NCI-H146 treated with DMSO at 0.1 percent for 48 hours (cell line): Measurements from ENCODE around the gene ADGRB3.
"Not testable (repeated sequence)": the region's sequence is repeated elsewhere in the genome, so short reads cannot be mapped to it uniquely, and the experiment has no call there.

ENCODE experiments used
- DNase-seq: peaks from one replicate; lab custom pipeline; 2025; ENCODE audit not compliant: unreplicated experiment; lab: John Stamatoyannopoulos, UW

Gene ADGRB3

GRCh38 chr6:69105288-69105687 lies 470.2 kb downstream of the ADGRB3 start:
- DNase-seq: no peak

DNA sequence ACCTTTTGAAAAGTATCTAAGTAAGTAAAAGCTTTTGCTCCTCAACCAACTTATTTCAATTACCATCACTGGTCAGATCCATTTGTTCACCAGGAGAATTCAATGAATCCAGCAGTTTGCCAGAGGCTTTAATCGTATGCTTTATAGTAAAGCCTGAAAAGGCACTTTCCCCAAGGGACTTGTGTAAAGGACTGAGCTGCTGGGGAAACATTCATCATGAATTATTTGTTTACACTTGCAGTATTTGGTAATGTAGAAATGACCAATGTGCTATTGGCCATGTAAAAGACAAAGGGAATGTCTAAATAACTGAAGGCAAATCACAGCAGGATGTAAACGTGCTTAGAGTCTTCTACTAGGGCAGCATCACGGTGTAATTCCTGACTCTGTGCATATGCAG lies 471.4 kb downstream of the ADGRB3 start:
- no peak for DNase-seq

- no peak for DNase-seq
Measured at GRCh38 chr6:69111301-69111700, 476.2 kb downstream of the ADGRB3 start.

- no peak for DNase-seq
Measured at GRCh38 chr6:69116658-69117057, 481.6 kb downstream of the ADGRB3 start.

DNA sequence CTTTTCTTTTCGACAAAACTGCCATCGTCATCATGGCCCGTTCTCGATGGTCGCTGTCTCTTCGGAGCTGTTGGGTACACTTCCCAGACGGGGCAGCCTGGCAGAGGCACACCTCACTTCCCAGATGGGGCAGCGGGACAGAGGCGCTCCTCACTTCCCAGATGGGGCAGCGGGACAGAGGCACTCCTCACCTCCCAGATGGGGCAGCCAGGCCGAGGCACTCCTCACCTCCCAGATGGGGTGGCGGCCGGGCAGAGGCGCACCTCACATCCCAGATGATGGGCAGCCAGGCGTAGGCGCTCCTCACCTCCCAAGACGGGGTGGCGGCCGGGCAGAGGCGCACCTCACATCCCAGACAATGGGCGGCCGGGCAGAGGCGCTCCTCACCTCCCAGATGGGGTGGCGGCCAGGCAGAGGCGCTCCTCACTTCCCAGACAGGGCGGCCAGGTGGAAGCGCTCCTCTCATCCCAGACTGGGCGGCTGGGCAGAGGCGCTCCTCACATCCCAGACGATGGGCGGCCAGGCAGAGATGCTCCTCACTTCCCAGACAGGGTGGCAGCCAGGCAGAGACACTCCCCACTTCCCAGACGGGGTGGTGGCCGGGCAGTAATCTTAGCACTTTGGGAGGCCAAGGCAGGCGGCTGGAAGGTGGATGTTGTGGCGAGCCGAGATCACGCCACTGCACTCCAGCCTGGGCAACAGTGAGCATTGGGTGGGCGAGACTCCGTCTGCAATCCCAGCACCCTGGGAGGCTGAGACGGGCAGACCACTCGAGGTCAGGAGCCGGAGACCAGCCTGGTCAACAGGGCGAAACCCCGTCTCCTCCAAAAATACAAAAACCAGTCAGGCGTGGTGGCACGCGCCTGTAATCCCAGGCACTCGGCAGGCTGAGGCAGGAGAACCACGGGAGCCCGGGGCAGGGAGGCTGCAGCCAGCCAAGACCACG lies 486.7 kb downstream of the ADGRB3 start:
- not testable (repeated sequence) for DNase-seq

GRCh38 chr6:69122407-69122773 lies 487.3 kb downstream of the ADGRB3 start:
- DNase-seq: no peak

DNA sequence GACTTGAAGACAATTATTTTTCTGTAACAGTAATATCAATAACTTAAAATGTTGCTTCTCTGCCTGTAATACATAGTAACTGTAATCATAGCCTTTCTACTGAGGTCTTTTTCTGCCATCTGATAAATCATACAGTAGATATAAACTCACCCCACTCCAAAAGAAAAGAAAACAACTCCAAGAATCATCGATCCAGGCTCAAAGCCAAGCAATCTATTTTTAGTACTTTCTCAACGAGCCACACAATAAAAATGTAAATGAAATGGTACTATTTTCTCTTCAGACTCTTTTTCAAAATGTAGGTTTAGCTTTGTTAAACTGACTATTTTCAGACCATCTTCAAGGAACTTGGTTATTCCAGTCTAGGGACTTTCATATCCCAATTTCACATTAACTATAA lies 493.3 kb downstream of the ADGRB3 start:
- DNase-seq: no peak

DNA sequence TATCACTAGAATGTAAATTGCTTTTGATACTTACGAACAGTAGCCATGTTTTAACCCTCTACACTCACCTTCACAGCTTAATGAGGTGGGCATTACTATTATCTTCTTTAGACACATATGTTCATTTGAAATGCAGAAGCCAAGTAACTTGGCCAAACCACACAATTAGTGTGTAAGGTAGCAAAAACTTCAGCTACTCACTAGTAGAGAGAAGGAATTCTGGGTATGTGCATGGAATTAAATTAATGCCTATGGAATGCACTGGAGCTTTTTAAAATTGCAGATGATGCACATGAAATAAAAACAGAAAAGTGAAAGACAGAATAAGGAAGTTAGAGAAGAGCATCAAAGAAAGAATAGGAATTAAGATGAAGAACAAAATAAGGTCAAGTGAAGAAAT lies 494.0 kb downstream of the ADGRB3 start:
- no peak for DNase-seq

GRCh38 chr6:69135927-69136326 lies 500.8 kb downstream of the ADGRB3 start:
- no peak for DNase-seq

GRCh38 chr6:69138148-69138547 lies 503.1 kb downstream of the ADGRB3 start:
- DNase-seq: no peak

DNA sequence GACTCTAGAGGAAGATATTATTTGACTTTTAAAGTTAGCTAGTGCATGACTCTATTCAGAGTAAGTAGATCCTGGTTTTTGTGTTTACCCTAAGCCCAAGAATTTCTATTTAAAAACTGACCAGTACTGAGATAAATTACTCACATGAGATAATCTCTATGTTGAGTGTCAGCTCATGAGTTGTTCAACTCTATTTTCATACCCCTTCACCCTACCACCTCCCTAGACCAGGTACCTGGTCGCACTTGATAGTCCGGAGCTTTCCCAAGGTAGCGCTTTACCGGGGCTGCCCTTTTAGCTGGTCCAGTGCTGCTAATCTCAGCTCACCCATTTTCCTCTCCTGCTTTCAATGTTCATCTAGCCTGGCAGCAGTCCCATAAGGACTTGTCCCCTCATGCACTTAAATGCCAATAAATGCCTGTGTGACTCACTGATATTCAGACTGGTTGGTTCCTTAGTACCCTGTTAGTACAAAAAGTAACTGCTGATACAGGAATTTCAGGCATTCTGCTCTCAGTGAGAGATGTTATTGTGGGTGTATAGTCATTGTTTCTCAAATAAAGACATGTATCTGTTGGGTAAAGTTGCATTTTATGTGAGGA lies 503.9 kb downstream of the ADGRB3 start:
- DNase-seq: no peak

DNA sequence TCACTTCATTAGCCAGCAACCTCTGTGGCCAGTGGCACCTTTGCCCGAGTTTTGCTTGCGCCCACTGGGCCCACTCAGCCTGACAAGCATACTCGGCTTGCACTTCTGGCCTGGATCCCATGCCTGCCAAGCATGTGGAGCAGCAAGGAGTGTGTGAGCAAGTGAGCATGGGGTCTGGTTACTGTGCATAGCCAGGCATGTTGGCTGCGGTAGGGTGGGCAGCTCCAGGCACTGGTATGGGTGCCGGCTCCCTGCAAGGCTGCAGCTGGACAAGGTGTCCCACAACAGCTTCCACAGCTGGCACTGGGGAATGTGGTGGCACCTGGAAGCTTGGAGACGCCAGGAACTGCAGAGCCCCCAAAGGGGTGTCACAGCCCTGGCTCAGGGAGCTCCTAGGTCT lies 510.0 kb downstream of the ADGRB3 start:
- DNase-seq: no peak

- DNase-seq: no peak
Measured at GRCh38 chr6:69146385-69146784, 511.3 kb downstream of the ADGRB3 start.

DNA sequence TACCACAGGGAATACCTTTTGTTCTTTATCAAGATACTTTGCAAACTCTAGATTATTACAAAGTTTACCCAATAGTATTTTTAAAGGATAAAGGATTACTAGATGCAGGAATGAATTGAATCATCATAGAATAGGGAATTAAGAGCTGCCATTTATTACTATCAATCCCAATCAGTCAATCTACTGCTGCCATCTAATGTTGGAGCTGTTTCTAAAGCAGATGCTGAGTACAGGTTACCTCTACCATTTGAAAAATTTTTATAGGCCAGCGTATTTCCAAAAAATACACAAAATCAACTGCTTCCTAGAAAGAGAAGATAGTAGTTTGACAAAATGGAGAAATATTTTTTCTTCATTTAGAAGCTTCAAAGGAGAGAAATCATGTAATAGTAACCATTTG lies 520.4 kb downstream of the ADGRB3 start:
- no peak for DNase-seq

GRCh38 chr6:69162811-69163210 lies 527.7 kb downstream of the ADGRB3 start:
- DNase-seq: no peak

DNA sequence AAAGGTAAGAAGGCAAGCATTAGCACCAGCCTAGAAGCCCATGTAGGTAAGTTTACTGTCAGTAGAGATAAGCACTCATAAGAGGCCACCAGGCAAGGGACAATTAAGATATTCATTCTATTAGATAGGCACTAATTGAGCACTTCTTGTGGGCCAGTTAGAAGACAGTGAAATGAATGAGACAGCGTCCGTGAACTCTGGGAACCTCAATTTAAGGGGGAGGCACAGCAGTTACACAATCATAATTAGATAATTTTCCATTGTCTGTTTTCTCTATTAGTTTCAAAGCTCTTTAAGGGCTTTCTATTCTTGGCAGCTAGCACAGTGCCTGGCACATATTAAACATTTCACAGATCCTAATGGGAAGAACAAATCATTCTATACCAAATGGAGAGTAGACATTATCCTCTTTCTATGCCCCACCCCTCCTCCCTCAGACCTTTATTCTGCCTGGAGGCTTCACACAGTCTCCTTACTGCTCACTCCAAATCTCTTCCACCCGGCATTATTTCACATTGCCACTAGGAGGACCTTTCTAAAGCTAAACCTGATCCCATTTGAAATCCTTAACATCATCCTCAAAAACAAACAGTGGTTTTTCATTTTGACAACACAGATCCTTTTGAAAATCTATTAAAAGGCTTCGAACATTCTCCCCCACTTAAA lies 529.6 kb downstream of the ADGRB3 start:
- no peak for DNase-seq

- no peak for DNase-seq
Measured at GRCh38 chr6:69179681-69180080, 544.6 kb downstream of the ADGRB3 start.

- DNase-seq: no peak
Measured at GRCh38 chr6:69180361-69181067, 545.4 kb downstream of the ADGRB3 start.

DNA sequence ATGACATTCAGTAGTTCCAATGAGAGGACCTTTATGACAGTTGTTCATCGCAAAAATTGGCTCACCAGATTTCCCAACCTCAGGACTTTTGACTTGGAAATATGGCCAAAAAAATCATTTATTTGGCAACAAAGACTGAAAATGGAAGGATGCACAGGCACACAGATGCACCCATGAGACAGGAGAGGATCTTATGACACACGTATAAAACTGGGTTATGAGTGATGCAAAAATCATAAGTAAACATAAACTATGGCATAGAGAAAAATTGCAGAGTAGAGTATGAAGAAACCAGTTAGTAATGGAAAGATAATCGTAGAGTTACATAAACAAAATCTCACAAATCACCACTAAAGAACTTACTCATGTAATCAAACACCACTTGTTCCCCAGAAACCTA lies 546.9 kb downstream of the ADGRB3 start:
- DNase-seq: no peak

DNA sequence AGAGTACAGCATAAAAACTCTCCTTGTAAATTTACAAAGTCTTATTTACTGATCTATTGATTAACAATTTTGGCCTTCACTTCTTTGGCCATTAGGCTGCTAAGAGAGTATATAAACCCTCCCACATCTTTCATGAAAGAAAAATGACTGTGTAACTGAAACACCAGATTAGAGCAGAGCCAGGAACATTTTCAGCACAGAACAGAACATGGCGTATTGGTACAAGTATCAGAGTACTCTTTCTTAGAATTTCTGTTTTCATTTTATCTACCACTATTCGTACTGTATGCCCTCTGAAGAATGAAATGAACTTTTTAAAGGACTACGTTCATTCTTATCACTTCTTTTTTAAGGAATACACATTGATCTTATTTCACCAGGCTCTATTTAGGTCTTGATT lies 550.2 kb downstream of the ADGRB3 start:
- DNase-seq: no peak

GRCh38 chr6:69202768-69203167 lies 567.7 kb downstream of the ADGRB3 start:
- DNase-seq: no peak
